SK-N-SH (cell line): Measurements from ENCODE around the gene KIF13A. TPM values are rescaled to one million over a fixed set of nuclear protein-coding genes. Genes with fewer than 3 reads are reported as not detected.
"Not testable (repeated sequence)": the region's sequence is repeated elsewhere in the genome, so short reads cannot be mapped to it uniquely, and the experiment has no call there.

ENCODE experiments used
- CTCF ChIA-PET: fragments of 300-600, 350-600 bp; formaldehyde crosslinking; extraction: SDS; loops from one replicate; lab custom pipeline; 2021; lab: Yijun Ruan, JAX
- POLR2A ChIA-PET: fragments of 350-600 bp; sonication (Branson Sonifier 250); formaldehyde crosslinking; extraction: SDS; loops from one replicate; lab custom pipeline; 2020; ENCODE audit warnings: antibody characterized with exemption, inconsistent platforms; lab: Yijun Ruan, JAX
- DNase-seq: peaks from one replicate; pipeline ENCODE4 v3.0.0; 2012
- H2AFZ ChIP-seq: fragments of 200-600 bp; sonication (generic); 2 replicates; pipeline ENCODE4 v1.8.1; 2016; ENCODE audit warnings: antibody characterized with exemption, mild to moderate bottlenecking, low read depth
- H3F3A ChIP-seq: fragments of 200-600 bp; sonication (generic); replicated peaks from 2 replicates; pipeline ENCODE3; 2016; ENCODE audit warnings: antibody characterized with exemption, mild to moderate bottlenecking; ENCODE audit not compliant: insufficient read depth
- H3K27ac ChIP-seq, 2 experiments: fragments of 200-500 bp in 1 of 2; fragments of 200-600 bp in 1 of 2; sonication (Bioruptor generic) in 1 of 2; sonication (generic), shearing (Covaris generic) in 1 of 2; 2 replicates each; pipeline versions ENCODE4 v1.5.1 to v1.6.1; 2014 to 2016; ENCODE audit warnings: low read depth in 2 of 2, inconsistent platforms in 1 of 2, low read length in 1 of 2, mild to moderate bottlenecking in 1 of 2, mixed read lengths in 1 of 2
- H3K27me3 ChIP-seq: fragments of 200-600 bp; sonication (generic), shearing (Covaris generic); 2 replicates; pipeline ENCODE4 v1.6.1; 2016; ENCODE audit warnings: mixed run types; ENCODE audit not compliant: insufficient read depth
- H3K36me3 ChIP-seq, 2 experiments: fragments of 200-500 bp in 1 of 2; fragments of 200-600 bp in 1 of 2; sonication (Bioruptor generic) in 1 of 2; sonication (generic) in 1 of 2; replicated peaks in 1 of 2; 2 replicates each; pipeline versions ENCODE3 to v1.5.1; 2014 to 2016; ENCODE audit warnings: low read length in 1 of 2, mild to moderate bottlenecking in 1 of 2; ENCODE audit not compliant: insufficient read depth in 2 of 2, control insufficient read depth in 1 of 2
- H3K4me1 ChIP-seq, 2 experiments: fragments of 200-500 bp in 1 of 2; fragments of 200-600 bp in 1 of 2; sonication (Bioruptor generic) in 1 of 2; sonication (generic), shearing (Covaris generic) in 1 of 2; 2 replicates each; pipeline versions ENCODE4 v1.5.1 to v1.6.1; 2014 to 2016; ENCODE audit warnings: low read depth in 1 of 2, low read length in 1 of 2, mixed run types in 1 of 2; ENCODE audit not compliant: insufficient read depth in 2 of 2, control insufficient read depth in 1 of 2
- H3K4me2 ChIP-seq: fragments of 200-600 bp; sonication (generic), shearing (Covaris generic); 2 replicates; pipeline ENCODE4 v1.6.1; 2017; ENCODE audit warnings: mixed run types
- H3K4me3 ChIP-seq, 2 experiments: fragments of 200-500 bp in 1 of 2; fragments of 200-600 bp in 1 of 2; sonication (Bioruptor generic) in 1 of 2; sonication (generic), shearing (Covaris generic) in 1 of 2; 2 replicates each; pipeline versions ENCODE4 v1.5.1 to v1.8.1; 2014 to 2016; ENCODE audit warnings: low read depth in 2 of 2, inconsistent platforms in 1 of 2, low read length in 1 of 2, mild to moderate bottlenecking in 1 of 2, mixed read lengths in 1 of 2, moderate library complexity in 1 of 2
- H3K79me2 ChIP-seq: fragments of 200-600 bp; sonication (generic); 2 replicates; pipeline ENCODE4 v1.8.1; 2017; ENCODE audit warnings: mild to moderate bottlenecking; ENCODE audit not compliant: insufficient read depth
- H3K9ac ChIP-seq: fragments of 200-600 bp; sonication (generic); 2 replicates; pipeline ENCODE4 v1.6.1; 2017; ENCODE audit warnings: mixed run types
- H3K9me2 ChIP-seq: fragments of 200-600 bp; sonication (generic); 2 replicates; pipeline ENCODE4 v1.6.1; 2017; ENCODE audit warnings: mixed run types
- H3K9me3 ChIP-seq: fragments of 200-600 bp; sonication (generic); 2 replicates; pipeline ENCODE4 v1.6.1; 2017; ENCODE audit warnings: mixed run types, mild to moderate bottlenecking, moderate library complexity
- H4K20me1 ChIP-seq: fragments of 200-600 bp; sonication (generic); 2 replicates; pipeline ENCODE4 v1.6.1; 2017; ENCODE audit warnings: mild to moderate bottlenecking, mixed run types; ENCODE audit not compliant: insufficient read depth
- CHD2 ChIP-seq: fragments of 150-350 bp; IDR thresholded peaks from 2 replicates; pipeline ENCODE4 v1.6.1; 2018; ENCODE audit warnings: low read length; ENCODE audit not compliant: partially characterized antibody
- FOSL2 ChIP-seq: IDR thresholded peaks from 2 replicates; pipeline ENCODE4 v1.4.0; 2012; ENCODE audit warnings: low read depth, mild to moderate bottlenecking, moderate library complexity, borderline replicate concordance
- RFX5 ChIP-seq: IDR thresholded peaks from 2 replicates; pipeline ENCODE4 v1.6.1; 2012; ENCODE audit warnings: mild to moderate bottlenecking, improper control_type of control experiment, low read length
- SMC3 ChIP-seq: IDR thresholded peaks from 2 replicates; pipeline ENCODE4 v1.6.1; 2012; ENCODE audit warnings: low read depth, low read length, improper control_type of control experiment
- TEAD4 ChIP-seq: IDR thresholded peaks from 2 replicates; pipeline ENCODE4 v1.4.0; 2012; ENCODE audit warnings: mild to moderate bottlenecking, borderline replicate concordance; ENCODE audit not compliant: insufficient read depth
- whole genome bisulfite sequencing: methylation state at CpG from one replicate; pipeline ENCODE4 v1.1.6; 2017; ENCODE audit warnings: low lambda C conversion rate; 5-methylcytosine and 5-hydroxymethylcytosine counted together
- polyA plus RNA-seq, 3 experiments: library from polyadenylated mRNA; depleted of rRNA; stranded (reverse); fragments of >200 nt; gene quantifications; 2 replicates each; pipeline ENCODE4 v1.2.3, GENCODE V29; 2012
- TF ChIP-seq, protein P1 (sequence below): IDR thresholded peaks from 2 replicates; pipeline ENCODE4 v1.4.0; 2012; ENCODE audit warnings: low read depth, borderline replicate concordance
- TF ChIP-seq, protein P2 (sequence below): IDR thresholded peaks from 2 replicates; pipeline ENCODE4; 2012
- TF ChIP-seq, protein P3 (sequence below): fragments of 150-350 bp; IDR thresholded peaks from 2 replicates; pipeline ENCODE4 v1.6.1; 2016; ENCODE audit warnings: mild to moderate bottlenecking, low read depth, low read length

Gene KIF13A
- polyA plus RNA-seq, 1 of the 3 experiments (the other 2 are of a cell fraction), result 18.2 TPM

DNA sequence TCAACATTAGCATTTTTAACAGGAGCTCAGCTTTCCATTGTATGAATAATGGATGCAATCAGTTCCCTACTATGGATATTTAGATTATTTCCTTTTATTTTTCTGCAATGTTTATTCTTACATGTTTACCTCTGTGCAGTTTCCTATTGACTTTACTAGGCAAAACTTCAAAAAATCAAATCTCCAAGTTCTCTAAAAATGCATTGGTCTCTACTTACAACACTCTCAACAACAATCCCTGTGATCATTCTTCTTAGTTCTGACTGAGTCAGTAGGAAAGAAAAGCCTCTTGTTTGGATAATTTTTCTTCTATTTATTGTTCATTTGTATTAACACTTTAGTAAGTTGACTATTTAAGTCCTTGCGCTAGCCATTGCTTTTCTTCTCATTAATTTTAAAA is 126.1 kb downstream of the KIF13A start (continued):
- TF ChIP-seq, protein P1, sequence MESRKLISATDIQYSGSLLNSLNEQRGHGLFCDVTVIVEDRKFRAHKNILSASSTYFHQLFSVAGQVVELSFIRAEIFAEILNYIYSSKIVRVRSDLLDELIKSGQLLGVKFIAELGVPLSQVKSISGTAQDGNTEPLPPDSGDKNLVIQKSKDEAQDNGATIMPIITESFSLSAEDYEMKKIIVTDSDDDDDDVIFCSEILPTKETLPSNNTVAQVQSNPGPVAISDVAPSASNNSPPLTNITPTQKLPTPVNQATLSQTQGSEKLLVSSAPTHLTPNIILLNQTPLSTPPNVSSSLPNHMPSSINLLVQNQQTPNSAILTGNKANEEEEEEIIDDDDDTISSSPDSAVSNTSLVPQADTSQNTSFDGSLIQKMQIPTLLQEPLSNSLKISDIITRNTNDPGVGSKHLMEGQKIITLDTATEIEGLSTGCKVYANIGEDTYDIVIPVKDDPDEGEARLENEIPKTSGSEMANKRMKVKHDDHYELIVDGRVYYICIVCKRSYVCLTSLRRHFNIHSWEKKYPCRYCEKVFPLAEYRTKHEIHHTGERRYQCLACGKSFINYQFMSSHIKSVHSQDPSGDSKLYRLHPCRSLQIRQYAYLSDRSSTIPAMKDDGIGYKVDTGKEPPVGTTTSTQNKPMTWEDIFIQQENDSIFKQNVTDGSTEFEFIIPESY, result no peak
- TF ChIP-seq RFX5 (no peak), CHD2 (no peak), FOSL2 (no peak), TEAD4 (no peak)
- TF ChIP-seq, protein P2, sequence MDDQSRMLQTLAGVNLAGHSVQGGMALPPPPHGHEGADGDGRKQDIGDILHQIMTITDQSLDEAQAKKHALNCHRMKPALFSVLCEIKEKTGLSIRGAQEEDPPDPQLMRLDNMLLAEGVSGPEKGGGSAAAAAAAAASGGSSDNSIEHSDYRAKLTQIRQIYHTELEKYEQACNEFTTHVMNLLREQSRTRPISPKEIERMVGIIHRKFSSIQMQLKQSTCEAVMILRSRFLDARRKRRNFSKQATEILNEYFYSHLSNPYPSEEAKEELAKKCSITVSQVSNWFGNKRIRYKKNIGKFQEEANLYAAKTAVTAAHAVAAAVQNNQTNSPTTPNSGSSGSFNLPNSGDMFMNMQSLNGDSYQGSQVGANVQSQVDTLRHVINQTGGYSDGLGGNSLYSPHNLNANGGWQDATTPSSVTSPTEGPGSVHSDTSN, result no peak

DNA sequence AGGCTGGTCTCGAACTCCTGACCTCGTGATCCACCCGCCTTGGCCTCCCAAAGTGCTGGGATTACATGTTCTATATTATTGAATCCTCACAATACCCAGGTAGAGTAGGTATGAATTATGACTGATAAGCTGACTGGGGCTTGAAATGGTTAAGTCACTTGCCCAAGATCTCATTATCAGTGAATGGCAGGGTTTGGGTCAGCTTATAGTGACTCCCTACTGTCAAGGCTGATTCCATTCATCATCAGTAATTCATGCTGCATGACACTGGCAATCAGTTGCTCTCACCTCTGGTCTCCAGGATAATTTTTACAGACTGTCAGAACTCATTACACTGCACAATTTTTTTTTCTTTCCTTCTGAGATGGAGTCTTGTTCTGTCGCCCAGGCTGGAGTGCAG is 127.6 kb downstream of the KIF13A start:
- no peak overlapping the region for H2AFZ ChIP-seq
- CTCF ChIA-PET, result no interaction called here
- H3F3A ChIP-seq, result peaks cover 19% of the 10 kb centered on the region
- 97% methylated on average over 4 of the region's 4 CpGs for WGBS
- no peaks in the 10 kb centered on the region for H4K20me1 ChIP-seq
- no peaks in the 10 kb centered on the region for H3K27me3 ChIP-seq
- H3K27ac ChIP-seq, result no peak overlapping the region
- TF ChIP-seq, protein P3, sequence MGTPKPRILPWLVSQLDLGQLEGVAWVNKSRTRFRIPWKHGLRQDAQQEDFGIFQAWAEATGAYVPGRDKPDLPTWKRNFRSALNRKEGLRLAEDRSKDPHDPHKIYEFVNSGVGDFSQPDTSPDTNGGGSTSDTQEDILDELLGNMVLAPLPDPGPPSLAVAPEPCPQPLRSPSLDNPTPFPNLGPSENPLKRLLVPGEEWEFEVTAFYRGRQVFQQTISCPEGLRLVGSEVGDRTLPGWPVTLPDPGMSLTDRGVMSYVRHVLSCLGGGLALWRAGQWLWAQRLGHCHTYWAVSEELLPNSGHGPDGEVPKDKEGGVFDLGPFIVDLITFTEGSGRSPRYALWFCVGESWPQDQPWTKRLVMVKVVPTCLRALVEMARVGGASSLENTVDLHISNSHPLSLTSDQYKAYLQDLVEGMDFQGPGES, result no peak
- TF ChIP-seq SMC3, result no peak
- H3K9me2 ChIP-seq, result no peaks in the 10 kb centered on the region
- POLR2A ChIA-PET, result no interaction called here
- no peak for DNase-seq
- H3K4me3 ChIP-seq, result no peak overlapping the region
- H3K4me2 ChIP-seq, result no peak overlapping the region
- H3K9ac ChIP-seq, result no peak overlapping the region
- H3K36me3 ChIP-seq, result peaks cover 0 to 4% of the 10 kb centered on the region in 2 experiments
- no peaks in the 10 kb centered on the region for H3K9me3 ChIP-seq
- peaks cover 26% of the 10 kb centered on the region for H3K79me2 ChIP-seq
- peaks cover 8 to 16% of the 10 kb centered on the region in 2 experiments for H3K4me1 ChIP-seq

DNA sequence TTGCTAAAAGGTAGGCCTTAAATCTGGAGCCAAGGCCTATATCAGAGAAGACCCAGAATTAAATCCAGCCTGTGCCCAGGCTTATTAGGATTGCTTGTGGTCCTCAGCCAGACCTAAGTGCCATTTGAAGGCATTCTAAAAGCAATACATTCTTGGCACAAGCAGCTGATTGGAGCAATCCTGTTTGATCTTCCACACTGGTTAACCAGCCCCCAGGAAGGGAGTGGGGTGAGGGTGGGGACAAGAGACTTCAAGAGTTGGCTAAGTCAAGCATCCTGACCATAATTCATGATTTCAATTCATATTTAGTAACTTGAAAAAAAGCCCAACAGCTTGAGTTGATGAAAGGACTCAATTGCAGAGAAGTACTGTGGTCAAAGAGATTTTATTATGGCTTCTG is 128.9 kb downstream of the KIF13A start:
- Histone ChIP-seq H3K4me3 (no peak overlapping the region), H3K9ac (no peak overlapping the region), H3K36me3 (peaks cover 0 to 5% of the 10 kb centered on the region in 2 experiments), H3K9me2 (no peaks in the 10 kb centered on the region), H3K79me2 (peaks cover 23% of the 10 kb centered on the region), H3K9me3 (no peaks in the 10 kb centered on the region), H3K4me1 (peaks cover 0 to 3% of the 10 kb centered on the region in 2 experiments; a peak in 1 of 4 replicates), H3K27ac (no peak overlapping the region), H3K4me2 (no peak overlapping the region), H3K27me3 (no peaks in the 10 kb centered on the region), H2AFZ (no peak overlapping the region), H4K20me1 (no peaks in the 10 kb centered on the region), H3F3A (peaks cover 6% of the 10 kb centered on the region)
- CTCF ChIA-PET, result no interaction called here
- POLR2A ChIA-PET, result no interaction called here
- no peak for DNase-seq
- TF ChIP-seq CHD2, result no peak

DNA sequence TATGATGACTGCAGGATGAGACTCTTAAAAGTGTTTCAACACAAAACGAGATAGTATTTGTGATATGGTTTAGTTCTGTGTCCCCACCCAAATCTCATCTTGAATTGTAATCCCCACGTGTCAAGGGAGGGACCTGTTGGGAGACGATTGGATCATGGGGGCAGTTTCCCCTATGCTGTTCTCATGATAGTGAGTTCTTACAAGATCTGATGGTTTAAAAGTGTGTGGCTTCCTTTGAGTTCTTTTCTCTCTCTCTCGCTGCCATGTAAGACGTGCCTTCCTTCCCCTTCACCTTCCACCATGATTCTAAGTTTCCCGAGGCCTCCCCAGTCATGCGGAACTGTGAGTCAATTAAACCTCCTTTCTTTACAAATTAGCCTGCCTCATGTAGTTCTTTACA is 130.2 kb downstream of the KIF13A start:
- H3K9me3 ChIP-seq, H3K27ac ChIP-seq, H3K27me3 ChIP-seq, H3K9ac ChIP-seq, H3K36me3 ChIP-seq, DNase-seq, H3K4me2 ChIP-seq, H3K9me2 ChIP-seq, H4K20me1 ChIP-seq, H2AFZ ChIP-seq, POLR2A ChIA-PET, H3K4me1 ChIP-seq, H3K4me3 ChIP-seq: not testable (repeated sequence)
- CTCF ChIA-PET, result interaction anchor here (0.7 kb wide), 1 partner anchor 131 kb away, joined by 4 read pairs; the partner anchor contains the start of gene KIF13A
- peaks cover 11% of the 10 kb centered on the region for H3F3A ChIP-seq
- H3K79me2 ChIP-seq, result 0 out of 2 replicates have a peak, but pooled peaks cover 11% of the 10 kb centered on the region
- 89% methylated on average over 7 of the region's 7 CpGs for WGBS
